ENCODE measurements around the gene TBC1D5.
"Not testable (repeated sequence)": the region's sequence is repeated elsewhere in the genome, so short reads cannot be mapped to it uniquely, and the experiment has no call there.

TBC1D5 gene

DNA sequence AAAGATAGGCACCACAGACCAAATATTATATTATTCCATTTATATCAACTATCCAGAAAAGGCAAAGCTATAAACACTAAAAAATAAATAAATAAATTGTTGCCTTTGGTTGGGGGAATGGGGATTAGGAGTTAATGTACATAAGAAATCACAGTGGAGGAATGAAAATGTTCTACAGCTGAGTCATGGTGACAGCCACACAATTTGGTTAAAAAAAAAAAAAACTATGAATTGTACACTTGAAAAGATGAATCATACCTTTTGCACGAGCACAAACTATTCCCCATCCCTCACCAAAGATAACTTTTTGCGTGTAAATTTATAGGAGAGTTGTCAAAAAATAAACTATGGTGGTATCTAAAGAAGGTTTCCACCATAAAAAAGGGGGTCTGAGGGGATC lies 103.2 kb downstream of the TBC1D5 start:
- no peak for DNase-seq

DNA sequence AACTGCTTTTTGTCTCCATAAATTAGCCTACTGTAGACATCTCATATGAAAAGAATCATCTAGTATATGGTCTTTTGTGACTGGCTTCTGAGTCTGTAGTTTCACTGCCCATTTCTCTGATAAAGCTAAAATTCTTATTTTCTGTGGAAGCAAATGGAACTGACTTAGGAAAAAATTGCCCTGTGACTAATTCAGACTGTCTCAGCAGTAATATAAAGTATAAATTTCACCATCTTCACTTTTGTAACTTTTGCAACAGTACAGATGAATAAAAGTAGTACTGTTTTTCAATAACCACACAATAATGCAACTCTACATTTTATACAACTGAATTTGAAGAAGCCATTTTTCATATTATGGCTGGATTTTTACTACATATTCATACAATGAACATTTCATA lies 104.1 kb downstream of the TBC1D5 start:
- DNase-seq: no peak

DNA sequence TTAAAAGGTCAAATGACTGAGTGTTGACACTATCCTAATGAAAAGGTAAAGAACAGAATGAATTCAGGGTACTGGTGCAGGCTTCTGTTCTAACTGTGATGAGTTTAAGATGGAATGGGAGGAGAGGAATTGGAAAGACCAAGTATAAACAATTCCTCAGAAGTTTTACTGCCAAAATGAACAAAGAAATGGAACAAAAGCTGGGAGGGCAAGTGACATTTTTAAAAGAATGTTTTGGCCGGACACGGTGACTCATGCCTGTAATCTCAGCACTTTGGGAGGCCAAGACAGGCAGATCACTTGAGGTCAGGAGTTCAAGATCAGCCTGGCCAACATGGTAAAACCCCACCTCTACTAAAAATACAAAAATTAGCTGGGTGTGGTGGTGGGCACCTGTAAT lies 106.8 kb downstream of the TBC1D5 start:
- DNase-seq: not testable (repeated sequence)

DNA sequence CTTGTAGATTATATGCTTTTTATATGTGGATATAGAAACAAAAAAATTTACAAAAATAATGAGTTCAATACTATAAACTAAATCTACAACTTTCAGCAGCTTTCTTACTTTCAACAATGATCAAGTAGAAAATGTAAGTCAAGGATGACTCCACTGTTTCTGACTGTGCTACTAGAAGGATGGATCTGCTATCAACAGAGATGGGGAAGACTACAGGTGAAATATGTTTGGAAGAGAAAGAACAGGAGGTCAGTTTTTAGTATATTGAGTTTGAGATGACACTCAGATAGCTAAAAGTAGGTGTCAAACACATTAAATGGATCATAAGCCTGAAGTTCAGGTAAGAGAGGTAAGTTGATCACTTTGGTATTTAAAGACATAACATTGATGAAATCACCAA lies 107.5 kb downstream of the TBC1D5 start:
- no peak for DNase-seq

DNA sequence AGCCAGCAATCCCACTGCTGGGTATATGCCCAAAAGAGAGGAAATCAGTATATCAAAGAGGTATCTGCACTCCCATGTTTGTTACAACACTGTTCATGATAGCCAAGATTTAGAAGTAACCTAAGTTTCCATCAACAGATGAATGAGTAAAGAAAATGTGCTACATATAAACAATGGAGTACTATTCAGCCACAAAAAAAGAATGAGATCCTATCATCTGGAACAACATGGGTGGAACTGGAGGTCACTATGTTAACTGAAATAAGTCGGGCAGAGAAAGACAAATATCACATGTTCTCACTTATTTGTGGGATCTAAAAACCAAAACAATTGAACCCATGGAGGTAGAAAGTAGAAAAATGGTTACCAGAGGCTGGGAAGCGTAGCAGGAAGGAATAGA lies 108.2 kb downstream of the TBC1D5 start:
- DNase-seq: no peak

DNA sequence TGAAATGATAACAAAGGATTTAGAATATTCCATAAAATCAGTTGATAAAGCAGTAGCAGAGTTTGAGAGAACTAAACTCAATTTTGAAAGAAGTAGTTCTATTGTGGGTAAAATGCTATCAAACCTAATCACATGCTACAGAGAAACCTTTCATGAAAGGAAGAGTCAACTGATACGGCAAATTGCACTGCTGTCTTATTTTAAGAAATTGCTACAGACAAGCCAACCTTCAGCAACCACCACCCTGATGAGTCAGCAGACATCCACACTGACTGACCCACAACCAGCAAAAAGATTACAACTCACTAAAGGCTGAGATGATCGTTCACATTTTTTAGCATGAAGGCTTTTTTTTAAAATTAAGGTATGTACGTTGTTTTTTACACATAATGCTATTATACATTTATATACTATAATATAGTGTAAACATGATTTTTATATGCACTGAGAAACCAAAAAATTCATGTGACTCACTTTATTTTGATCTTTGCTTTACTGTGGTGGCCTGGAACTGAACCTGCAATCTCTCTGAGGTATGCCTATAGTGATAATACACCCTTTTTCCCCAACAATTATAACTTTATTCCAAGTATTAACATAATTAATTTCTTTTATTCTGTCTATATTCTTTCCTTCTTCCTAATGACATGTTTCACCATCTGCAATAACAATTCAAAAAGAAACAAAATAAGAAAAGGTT lies 109.9 kb downstream of the TBC1D5 start:
- no peak for DNase-seq

DNA sequence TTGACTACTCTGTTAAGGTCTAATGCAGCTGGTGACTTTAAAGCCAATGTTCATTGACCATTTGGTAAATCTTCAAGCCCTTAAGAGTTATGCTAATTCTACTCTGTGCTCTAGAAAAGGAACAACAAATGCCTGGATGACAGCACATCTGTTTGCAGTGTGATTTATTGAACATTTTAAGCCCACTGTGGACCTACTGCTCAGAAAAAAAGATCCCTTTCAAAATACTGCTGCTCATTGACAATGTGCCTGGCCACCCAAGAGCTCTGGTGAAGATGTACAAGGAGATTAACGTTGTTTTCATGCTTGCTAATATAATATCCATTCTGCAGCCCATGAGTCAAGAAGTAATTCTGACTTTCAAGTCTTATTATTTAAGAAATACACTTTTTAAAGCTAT lies 110.8 kb downstream of the TBC1D5 start:
- no peak for DNase-seq

DNA sequence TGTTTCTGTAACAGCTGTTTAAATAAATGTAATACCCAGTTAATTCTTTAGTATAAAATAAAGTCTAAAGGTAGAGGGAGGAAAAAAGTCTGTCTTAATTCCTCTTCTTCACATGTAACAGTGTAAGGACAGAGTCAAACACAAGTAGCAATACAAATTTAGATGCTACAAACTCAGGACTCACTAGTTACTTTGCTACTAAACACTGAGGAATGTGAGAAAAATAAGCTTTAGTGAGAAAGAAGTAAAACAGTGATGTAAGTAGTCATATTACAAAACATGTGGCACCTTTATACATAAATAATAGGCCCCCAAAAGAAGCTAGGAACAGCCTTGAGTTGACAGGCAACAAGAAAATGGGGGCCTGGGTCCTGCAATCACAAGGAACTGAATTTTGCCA lies 113.0 kb downstream of the TBC1D5 start:
- no peak for DNase-seq

DNA sequence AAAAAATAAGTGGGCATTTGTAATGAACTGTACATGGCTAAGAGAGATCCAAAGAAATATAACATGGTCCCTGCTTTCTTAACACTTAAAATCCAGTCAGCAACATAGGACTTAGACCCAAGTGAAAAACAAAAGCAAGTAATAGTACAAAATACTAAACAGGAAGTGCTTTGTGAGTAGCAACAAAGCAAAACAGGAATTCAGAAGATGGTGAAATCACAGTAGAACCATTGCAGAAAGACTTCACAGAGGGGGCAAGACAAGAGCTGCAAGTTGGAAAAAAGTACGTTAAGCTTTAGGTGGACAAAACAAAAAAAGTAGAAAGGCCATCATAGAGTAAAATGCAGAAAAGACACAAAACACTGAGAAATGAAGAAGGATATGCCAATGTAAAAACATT lies 116.0 kb downstream of the TBC1D5 start:
- no peak for DNase-seq

DNA sequence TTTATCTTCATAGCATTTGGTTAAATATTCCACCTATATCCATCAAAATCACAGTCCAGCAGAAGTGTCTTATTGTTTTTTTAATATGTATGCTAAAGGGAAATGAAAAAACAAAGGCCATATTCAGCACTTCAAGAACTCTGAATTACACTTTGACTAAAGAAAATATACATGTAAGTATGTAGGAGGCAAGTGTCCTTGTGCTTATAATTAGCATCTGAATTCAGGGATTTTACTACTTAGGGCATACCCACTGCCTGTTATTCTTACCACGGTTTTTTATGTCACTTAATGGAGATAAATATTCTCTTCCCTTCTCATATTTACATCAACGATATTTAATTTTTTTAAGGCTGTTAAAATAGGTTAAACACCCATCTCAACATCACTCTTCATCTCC lies 117.3 kb downstream of the TBC1D5 start:
- no peak for DNase-seq

DNA sequence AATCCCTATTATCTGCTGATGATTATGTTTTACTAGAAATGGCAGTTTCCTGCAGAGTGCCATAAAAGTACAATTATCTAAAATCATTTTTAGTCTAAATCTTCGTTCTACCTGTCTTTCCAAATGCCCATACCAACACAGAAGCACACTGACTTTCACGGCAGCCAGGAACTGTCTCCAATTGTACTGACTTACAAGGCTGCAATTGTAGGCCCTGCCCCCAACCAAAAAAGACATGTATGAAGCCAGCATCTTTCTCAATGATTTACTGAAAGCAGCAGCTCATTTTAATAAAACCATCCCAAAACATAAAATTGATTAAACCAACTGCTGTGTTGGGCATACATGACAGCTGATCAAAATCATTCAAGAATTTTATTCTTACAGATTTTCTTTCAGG lies 119.0 kb downstream of the TBC1D5 start:
- no peak for DNase-seq

DNA sequence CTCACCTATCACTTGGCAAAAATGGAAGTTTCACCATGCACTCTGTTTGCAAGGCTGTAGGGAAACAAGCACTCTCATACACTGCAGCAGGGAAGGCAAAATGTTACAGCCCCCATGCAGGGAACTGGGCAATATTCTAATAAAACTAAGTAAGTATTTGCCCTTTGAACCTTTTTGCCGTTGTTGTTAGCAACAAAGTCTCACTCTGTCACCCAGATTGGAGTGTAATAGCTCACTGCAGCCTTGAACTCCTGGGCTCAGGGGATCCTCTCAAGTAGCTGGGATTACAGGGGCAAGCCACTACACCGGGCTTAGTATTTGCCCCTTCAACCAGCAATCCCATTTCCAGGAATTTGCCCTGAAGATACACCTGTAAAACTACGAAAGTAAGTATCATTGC lies 122.5 kb downstream of the TBC1D5 start:
- DNase-seq: no peak

DNA sequence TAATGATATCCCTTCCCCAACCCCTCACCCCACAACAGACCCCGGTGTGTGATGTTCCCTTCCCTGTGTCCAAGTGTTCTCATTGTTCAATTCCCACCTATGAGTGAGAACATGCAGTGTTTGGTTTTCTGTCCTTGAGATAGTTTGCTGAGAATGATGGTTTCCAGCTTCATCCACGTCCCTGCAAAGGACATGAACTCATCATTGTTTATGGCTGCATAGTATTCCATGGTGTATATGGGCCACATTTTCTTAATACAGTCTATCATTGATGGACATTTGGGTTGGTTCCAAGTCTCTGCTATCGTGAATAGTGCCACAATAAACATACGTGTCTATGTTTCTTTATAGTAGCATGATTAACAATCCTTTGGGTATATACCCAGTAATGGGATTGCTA lies 129.4 kb downstream of the TBC1D5 start:
- DNase-seq: not testable (repeated sequence)

DNA sequence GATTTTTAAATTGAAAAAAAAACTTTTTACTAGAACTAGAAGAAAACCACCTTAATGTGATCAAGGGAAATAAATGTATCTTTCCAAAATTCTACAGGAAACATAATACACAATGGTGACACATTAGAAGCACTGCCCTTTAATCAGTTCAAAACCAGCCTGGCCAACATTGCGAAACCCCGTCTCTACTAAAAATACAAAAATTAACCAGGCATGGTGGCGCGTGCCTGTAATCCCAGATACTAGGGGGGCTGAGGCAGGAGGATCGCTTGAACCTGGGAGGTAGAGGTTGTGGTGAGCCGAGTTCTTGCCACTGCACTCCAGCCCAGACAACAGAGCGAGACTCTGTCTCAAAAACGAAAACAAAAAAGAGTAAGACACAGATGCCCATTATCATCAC lies 134.5 kb downstream of the TBC1D5 start:
- DNase-seq: no peak

DNA sequence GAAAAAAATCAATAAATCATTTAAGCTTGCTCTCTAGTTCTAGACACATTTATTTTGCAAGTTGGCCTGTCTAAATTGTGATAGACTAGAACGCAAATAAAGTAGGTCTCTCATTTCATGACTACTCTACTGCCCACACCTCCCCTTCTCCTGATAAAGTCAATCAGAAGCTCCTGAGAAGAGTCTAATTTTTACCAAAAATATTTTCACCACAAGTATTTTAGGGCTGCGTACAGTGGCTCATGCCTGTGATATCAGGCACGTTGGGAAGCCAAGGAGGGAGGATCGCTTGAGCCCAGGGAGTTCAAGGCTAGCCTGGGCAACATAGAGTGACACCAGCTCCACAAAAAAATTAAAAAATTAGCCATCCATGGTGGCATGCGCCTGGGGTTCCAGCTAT lies 136.5 kb downstream of the TBC1D5 start:
- DNase-seq: no peak

DNA sequence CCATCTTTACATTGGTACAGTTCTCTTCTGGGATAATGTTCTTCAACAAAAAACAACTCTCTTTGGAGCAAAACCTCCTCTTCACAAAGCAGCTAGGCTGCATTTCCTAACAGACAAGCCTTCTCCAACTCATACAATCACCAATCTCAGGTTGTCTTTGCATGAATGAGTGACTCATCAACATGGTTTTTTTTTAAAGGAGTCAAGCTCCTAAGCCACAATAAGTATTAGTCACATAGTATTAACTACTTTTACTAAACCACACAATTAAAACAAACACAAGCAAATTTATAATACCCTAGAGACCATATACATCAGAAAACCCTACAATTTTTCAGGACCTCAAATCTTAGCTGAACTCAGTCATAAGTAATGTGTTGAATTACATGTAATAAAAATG lies 137.4 kb downstream of the TBC1D5 start:
- DNase-seq: no peak

DNA sequence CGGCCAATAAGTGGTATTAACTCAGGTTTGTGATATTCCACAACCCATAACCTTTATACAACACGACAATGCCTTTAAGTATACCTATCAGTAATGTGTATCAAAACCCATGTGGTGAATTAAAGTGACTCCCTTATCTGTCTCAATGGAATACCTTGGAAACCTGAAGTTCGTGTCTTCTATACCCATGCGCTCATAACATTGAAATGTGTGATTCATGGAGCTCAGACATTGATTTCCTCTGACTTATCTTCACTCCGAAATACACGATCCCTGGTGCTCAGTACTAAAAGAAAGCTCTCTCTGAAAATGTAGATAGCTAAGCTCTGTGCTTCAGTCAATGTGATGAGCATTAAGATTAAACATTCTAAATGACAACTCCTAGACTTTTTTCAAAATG lies 140.3 kb downstream of the TBC1D5 start:
- DNase-seq: no peak

DNA sequence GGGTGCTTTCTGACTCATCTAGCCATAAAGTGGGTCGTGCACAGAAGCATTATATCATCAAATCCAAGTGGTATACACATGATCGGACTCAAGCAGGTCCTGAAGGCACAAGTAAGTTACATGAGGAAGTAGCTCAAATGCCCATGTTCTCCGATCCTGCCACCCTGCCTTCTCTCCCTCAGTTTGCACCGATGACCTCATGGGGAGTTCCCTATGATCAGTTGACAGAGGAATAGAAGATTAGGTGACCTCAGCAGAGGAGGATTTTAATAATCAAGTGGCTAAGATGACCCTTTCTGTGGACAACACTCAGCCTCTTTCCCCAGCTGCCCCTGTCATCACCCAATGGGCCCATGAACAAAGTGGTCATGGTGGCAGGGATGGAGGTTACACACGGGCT lies 149.5 kb downstream of the TBC1D5 start:
- DNase-seq: no peak

DNA sequence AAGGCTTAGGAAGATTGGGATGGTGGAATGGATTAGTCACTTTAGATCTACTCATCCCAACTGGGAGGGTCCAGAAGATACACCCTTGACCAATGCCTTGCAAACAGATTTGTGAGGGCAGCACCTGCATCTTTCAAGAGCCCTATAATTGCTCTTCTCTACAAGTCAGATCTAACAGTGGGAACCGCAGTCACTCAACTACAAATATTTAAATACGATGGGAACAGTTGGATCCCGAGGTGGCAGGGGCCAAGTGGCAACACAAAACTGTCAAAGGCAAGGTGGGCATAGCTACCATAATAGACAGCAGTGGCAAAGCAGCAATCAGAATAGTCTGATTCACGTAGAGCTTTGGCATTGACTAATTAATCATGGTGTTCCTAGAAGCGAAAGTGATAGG lies 152.0 kb downstream of the TBC1D5 start:
- DNase-seq: no peak

DNA sequence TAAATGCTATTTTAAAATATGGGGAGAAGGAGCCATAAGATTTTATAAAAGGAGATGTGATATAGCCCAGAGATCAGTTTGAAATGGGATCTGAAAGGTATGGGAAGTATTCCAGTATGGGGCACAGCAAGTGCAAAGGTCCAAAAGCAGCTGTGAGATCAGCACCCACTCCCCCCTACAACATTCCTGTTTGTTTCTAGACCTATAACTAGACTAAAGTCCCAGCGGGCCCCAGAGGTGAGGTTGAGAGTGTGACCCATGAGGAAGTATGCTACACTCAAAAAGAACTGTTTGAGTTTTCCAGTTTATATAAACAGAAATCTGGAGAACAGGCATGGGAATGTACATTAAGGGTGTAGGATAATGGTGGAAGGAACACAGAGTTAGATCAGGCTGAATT lies 152.5 kb downstream of the TBC1D5 start:
- DNase-seq: no peak

DNA sequence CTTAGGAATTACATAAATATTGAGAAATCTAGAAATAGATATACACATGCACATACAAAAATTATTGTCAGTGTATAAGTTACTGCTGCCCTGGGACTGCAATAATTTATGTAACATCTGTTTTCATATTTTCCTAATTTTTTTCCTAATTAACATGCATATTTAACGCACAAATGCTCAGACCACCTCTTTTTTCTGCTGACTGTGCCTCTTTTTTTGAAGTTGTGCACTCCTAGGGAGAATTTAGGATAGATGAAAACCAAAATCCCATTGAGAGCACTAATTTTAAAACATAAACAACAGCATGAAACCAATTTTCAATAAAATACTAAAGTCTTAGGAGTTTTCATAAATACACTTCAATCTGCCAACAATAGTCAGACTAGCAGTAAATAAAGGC lies 154.0 kb downstream of the TBC1D5 start:
- DNase-seq: no peak

DNA sequence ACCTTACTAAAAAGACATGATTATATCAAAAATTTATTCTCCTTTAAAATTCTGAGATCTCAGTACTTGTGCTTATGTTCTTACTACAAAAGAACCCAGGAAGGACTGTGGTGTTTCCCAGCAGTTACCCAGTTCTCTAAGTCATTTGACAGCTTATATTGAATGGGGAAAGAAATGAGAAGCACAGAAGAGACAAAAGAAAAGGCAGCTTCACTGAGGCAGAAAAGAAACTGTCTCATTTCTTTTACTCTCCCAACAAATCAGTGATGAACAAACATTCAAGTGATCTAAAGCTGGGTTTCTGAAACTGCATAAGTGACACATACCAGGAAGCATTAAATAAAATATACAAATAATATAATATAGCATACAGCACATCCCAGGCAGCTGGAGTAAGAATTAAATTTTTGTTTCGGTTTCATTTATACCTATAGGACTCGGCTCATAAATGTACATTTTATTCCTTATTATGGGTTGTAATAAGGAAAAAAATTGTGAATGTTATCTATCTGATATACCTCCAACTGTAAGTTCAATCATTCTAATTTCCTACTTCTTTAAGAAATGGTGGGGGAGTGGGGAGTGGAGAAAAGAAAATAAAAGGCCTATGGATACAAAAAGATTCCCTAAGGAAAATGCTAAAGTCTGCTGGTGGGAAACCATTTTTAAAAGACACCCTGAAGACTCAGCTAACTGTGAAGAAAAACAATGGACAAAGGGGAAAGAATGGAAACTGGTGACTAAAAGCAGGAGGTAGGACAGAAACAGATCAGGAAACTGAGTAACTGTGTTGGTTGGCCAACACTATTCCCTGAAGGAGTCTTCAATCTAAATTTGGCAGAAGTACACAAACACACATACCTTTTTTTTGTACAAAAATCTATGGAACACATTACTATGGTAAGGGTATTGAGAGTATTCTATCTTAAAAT lies 156.8 kb downstream of the TBC1D5 start:
- no peak for DNase-seq

DNA sequence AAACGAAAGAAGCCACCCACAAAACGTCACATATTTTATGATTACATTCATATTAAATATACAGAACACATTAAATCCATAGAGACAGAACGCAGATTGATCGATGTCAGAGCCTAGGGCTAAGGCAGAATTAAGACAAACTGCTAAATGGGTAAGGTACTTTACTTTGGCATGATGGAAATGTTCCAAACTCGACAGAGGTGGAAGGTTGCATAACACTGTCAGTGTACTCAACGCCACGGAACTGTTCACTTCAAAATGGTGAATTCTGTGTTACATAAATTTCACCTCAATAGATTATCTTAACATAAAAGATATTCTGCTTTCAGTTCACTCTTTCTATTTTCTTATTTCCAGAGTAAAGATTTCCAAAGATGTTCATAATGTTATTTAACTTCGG lies 158.4 kb downstream of the TBC1D5 start:
- DNase-seq: no peak

DNA sequence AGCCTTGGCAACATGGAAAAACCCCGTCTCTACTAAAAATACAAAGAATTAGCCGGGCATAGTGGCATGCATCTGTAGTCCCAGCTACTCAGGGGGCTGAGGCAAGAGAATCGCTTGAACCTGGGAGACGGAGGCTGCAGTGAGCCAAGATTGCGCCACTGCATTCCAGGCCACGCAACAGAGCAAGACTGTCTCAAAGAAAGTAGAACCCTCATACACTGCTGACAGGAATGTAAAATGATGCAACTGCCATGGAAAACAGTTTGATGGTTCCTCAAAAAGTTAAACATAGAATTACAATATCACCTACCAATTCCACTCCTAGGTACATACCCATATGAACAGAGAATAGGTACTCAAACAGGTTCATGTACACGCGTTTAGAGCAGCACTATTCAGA lies 158.9 kb downstream of the TBC1D5 start:
- no peak for DNase-seq
